HG03565 (cell line): Measurements from ENCODE around the gene CHAT.

Experiments used
- ATAC-seq: cut with Tn5 transposase; IDR thresholded peaks from one replicate; pipeline ENCODE4 v1.9.1; 2021; ENCODE audit warnings: mild to moderate bottlenecking, moderate library complexity; ENCODE audit not compliant: unreplicated experiment

CHAT gene

GRCh38 chr10:49596836-49597235 lies 17.0 kb upstream of the CHAT start:
- no peak for ATAC-seq

GRCh38 chr10:49597426-49598163 lies 16.2 kb upstream of the CHAT start:
- ATAC-seq = no peak

DNA sequence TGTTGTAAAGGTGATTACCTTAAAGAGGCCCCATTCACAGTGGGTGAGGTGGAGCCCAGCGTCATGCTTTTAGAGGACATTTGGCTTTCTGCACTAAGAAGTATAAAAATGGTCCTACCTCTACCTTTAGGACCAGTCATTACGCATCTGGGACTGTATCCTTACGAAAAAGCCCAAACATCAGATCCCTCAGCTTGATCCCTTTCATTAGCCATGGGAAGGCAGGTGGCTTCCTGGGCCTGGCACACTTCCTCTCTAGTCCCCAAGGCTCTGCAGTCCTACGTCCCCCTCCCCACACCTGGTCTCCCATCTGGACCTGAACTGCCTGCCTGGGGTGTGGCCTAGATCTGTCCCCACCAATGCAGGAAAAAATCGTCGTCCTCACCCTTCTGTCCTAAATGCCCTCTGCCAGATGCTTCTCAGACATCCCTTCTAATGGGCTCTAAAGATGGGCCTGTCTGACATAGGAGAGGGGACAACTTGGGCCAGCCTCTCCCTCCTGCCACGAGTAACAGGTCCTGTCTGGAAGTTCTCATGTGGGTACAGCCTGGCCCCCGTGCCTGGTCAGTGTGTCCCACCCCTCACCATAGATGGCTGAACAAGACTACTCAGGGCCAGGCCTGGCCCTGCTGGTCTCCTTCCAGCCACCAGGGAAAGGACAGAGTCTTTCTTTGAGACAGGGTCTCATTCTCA lies 15.5 kb upstream of the CHAT start:
- no peak for ATAC-seq

- ATAC-seq = no peak
Measured at GRCh38 chr10:49598986-49599385, 14.9 kb upstream of the CHAT start.

DNA sequence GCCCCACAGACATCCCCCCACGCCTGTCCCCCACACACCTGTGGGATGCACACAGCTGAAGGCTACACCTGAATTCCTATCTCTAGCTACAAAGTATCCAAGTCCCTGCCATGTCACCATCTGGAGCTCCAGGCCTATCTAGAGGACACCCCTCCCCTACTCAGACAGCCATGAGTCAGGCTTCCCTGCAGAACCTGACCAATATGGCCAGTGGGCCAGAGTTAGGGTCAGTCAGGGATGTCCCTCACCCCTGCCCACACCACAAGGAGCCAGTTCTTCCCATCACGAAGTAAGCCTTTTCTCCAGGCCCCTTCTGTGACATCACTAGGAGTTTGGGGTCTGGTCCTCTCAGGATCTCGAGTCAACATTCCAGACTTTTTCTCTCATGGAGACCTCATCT lies 14.3 kb upstream of the CHAT start:
- no peak for ATAC-seq

- no peak for ATAC-seq
Measured at GRCh38 chr10:49600046-49600445, 13.8 kb upstream of the CHAT start.

DNA sequence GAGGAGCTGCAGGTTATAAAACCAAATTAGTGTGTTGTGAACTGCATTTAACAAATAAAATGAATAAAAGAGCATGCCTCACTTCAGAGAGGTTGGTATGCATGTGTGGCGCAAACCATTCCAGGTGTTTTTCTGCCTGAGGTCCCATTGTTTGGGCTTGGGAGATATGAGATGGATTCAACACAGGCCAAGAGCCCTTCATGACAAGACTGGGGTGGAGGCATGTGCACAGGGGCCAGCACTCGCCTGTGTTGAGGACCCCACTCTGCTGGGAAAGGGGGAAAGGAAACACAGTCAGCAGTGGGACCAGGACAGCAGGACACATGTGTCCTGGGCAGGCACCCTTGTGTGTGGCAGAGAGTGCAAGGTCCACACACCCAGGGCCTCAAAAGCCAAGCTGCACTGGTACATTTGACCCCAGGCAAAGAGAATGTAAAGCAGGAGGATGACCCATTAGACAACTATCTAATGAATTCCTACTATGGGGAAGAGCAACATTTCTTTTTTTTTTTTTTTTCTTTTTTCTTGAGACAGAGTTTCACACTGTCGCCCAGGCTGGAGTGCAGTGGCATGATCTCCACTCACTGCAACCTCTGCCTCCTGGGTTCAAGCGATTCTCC lies 12.9 kb upstream of the CHAT start:
- no peak for ATAC-seq

- no peak for ATAC-seq
Measured at GRCh38 chr10:49601857-49602256, 12.0 kb upstream of the CHAT start.

GRCh38 chr10:49602380-49603023 lies 11.3 kb upstream of the CHAT start:
- no peak for ATAC-seq

GRCh38 chr10:49605216-49605938 lies 8.5 kb upstream of the CHAT start:
- ATAC-seq = no peak

DNA sequence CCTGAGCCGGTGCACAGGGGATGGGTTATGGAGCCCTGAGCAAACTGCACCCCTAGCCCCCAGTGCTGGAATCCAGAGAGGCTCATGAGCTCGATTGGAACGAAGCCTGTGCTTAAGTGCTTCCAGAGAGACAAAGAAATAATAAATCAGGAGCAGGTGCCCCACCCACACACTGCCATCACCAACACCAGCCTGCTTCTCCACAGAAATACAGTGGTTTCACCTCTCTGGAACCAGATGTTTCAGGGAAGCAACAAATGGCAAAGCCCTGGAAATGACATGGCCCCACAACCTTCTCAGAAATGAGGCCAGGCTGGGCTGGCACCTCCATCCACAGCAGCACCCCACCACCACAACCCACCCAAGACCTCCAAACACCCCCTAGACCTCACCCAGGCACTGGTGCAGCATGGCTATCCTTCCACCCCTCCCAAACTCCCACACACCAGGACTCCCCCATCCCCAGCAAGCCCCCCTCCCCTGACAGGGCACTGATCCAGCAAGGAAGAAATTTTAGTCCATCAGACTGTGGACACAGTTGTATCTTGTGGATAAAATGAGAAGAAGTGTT lies 7.8 kb upstream of the CHAT start:
- no peak for ATAC-seq

DNA sequence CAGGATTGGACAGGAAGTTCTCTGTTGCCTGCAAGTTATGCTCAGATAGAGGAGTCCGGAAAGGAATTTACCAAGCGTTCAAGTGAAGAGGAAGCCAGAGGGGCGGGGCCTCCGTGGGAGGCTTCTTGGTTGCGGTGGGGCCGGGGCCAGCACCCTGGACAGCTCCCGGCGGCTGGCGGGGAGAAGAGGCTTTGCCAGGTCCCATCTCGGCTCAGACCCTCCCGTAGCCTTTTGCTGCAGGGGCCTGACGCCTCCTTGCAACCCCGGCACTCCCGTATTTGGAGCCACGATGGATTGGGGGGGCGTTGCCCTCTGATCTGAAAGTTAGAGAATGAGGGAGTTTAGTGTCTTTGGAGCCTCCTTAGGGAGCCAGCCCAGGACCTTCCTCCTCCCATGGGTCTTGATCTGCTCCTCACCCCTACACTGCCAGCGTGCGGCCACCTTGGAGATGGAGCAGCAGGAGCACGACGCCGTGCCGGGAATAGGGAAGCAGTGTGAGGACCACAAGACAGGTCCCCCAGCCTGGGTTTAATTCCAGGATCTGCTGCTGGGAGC lies 6.8 kb upstream of the CHAT start:
- no peak for ATAC-seq

DNA sequence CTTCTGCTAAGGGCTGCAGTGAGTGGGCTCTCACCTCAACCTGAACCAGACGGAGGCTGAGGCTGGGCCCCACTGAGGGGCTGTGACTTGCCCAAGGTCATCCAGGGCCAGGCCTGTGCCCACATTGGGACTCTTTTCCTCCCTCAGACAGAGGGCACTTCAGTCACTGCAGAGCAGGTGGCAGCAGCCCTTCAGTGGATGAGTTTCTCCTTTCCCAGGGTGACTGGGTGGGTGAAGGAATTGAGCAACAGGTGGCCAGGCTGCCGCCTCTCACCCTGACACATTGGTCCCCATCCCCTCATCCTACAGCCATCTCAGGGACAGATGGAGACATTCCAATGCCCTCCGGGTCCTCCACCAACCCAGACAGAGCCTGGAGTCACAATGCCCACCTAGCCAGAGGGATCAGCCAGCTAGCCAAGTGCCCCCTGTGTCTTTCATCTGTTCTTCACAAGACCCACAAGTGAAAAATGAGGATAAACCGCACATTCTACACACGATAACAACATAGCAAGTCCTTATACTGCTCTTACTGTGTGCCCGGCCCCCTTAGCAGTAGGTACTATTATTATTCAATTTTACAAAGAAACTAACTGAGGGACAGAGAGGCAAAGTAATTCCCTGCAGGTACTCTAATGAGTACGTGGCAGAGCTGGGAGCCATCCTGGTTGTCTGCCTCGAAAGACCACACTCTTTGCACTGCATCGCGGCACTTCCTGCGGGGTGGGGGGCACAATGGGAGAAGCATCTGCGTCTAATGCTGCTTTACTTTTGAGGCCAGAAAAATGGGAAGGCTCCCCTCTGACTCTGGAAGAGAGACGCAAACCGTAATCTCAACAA lies 5.5 kb upstream of the CHAT start:
- no peak for ATAC-seq

DNA sequence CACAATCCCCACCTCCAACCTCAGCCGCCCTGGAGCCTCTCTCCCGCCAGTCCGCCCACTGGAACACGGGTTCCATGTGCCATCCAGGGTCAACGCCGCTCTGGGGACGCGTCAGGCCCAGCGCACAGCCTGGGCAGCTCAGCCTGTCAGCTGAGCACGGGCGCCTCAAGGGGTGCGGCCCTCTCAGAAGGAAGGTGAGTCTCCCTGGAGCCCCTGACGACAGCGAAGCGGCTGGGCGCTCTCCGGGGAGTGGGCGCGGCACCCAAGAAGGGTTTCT lies 4.9 kb upstream of the CHAT start:
- ATAC-seq = no peak

GRCh38 chr10:49609283-49610113 lies 4.3 kb upstream of the CHAT start:
- ATAC-seq = no peak

GRCh38 chr10:49610114-49610457 lies 3.8 kb upstream of the CHAT start, which contains the start of gene SLC18A3:
SLC18A3 (plus strand) TSS chr10:49610310; CDS start chr10:49610741, 431 bp downstream.
- no peak for ATAC-seq

DNA sequence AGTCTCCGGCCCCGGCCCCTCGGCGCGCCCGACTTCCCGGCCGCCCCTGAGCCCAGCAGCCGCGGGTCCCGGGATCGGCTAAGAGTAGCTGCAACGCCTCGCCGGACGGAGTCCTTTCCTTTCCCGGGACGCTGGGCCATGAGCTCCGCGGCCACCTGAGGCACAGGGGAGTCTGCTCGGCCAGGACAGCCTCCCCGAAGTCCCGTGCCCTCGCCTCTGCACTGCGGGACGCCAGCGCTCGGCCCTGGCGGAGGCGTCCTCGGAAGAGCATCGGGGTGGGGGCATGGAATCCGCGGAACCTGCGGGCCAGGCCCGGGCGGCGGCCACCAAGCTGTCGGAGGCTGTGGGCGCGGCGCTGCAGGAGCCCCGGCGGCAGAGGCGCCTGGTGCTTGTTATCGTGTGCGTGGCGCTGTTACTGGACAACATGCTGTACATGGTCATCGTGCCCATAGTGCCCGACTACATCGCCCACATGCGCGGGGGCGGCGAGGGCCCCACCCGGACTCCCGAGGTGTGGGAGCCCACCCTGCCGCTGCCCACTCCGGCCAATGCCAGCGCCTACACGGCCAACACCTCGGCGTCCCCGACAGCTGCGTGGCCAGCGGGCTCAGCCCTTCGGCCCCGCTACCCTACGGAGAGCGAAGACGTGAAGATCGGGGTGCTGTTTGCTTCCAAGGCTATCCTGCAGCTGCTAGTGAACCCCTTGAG lies 3.2 kb upstream of the CHAT start:
- ATAC-seq = no peak

DNA sequence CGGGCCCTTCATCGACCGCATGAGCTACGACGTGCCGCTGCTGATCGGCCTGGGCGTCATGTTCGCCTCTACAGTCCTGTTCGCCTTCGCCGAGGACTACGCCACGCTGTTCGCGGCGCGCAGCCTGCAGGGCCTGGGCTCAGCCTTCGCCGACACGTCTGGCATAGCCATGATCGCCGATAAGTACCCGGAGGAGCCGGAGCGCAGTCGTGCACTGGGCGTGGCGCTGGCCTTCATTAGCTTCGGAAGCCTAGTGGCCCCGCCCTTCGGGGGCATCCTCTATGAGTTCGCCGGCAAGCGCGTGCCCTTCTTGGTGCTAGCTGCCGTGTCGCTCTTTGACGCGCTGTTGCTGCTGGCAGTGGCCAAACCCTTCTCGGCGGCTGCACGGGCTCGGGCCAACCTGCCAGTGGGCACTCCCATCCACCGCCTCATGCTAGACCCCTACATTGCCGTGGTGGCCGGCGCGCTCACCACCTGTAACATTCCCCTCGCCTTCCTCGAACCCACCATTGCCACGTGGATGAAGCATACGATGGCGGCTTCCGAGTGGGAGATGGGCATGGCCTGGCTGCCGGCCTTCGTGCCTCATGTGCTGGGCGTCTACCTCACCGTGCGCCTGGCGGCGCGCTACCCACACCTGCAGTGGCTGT lies 2.5 kb upstream of the CHAT start:
- ATAC-seq = no peak
